K562 (cell line): ENCODE measurements around the gene CCDC127. TPM values are rescaled to one million over a fixed set of nuclear protein-coding genes. Genes with fewer than 3 reads are reported as not detected.
"Not testable (repeated sequence)": the region's sequence is repeated elsewhere in the genome, so short reads cannot be mapped to it uniquely, and the experiment has no call there.

Experiments used
- ATAC-seq: fragments of 200-7000 bp; cut with Tn5 transposase; 3 replicates; pipeline ENCODE4 v1.9.1; 2020; ENCODE audit warnings: moderate library complexity
- BruUV-seq: library from RNA; stranded (reverse); fragments of 400-500 nt; replicated peaks from 2 replicates; lab custom pipeline; 2021; lab: Mats Ljungman, UMichigan
- CTCF ChIA-PET: fragments of 300-600 bp; formaldehyde crosslinking; extraction: SDS; loops from one replicate; lab custom pipeline; 2021; ENCODE audit warnings: low intra/inter-chr PET ratio; lab: Yijun Ruan, JAX
- POLR2A ChIA-PET: fragments of 300-600, 350-650 bp; sonication (Branson Sonifier 250); formaldehyde crosslinking; extraction: SDS; loops from one replicate; lab custom pipeline; 2021; ENCODE audit warnings: antibody characterized with exemption, inconsistent platforms; lab: Yijun Ruan, JAX
- DNase-seq, 4 experiments: peaks; one replicate each; pipeline versions ENCODE4 v3.0.0 to v3.0.0-alpha.2; 2011 to 2018; ENCODE audit warnings: low spot score in 3 of 4, mixed read lengths in 3 of 4; ENCODE audit errors: extremely low read depth in 1 of 4
- FAIRE-seq: peaks from 2 replicates; lab custom pipeline; 2011; peaks lifted over from hg19 to GRCh38; lab: Jason Lieb, UNC
- H2AFZ ChIP-seq: 2 replicates; pipeline ENCODE4 v1.6.0; 2011; ENCODE audit warnings: low read depth, low read length, control low read depth, inconsistent platforms
- H3K27ac ChIP-seq: fragments of 200-600 bp; 3 replicates; pipeline ENCODE4 v1.8.0; 2011; ENCODE audit warnings: low read depth, mild to moderate bottlenecking, control low read depth, inconsistent platforms, low read length, moderate library complexity, mixed read lengths; ENCODE audit errors: extremely low read depth
- H3K27me3 ChIP-seq, 2 experiments: fragments of 300-600 bp in 1 of 2; 2 replicates in 1 of 2; 3 replicates in 1 of 2; pipeline versions ENCODE4 v1.6.0 to v1.8.0; 2011; ENCODE audit warnings: inconsistent platforms in 2 of 2, low read length in 2 of 2, mild to moderate bottlenecking in 1 of 2, mixed read lengths in 1 of 2, moderate library complexity in 1 of 2; ENCODE audit not compliant: control insufficient read depth in 2 of 2, insufficient read depth in 2 of 2
- H3K36me3 ChIP-seq: fragments of 300-600 bp; 3 replicates; pipeline ENCODE4 v1.8.0; 2011; ENCODE audit warnings: mild to moderate bottlenecking, low read length, inconsistent platforms; ENCODE audit not compliant: control insufficient read depth, insufficient read depth
- H3K4me1 ChIP-seq, 2 experiments: fragments of 200-600 bp in 1 of 2; replicated peaks in 1 of 2; 2 replicates in 1 of 2; 3 replicates in 1 of 2; pipeline versions ENCODE4 v1.5.1 to v1.8.0; 2011; ENCODE audit warnings: inconsistent platforms in 2 of 2, low read length in 2 of 2, mild to moderate bottlenecking in 1 of 2, mixed read lengths in 1 of 2, moderate library complexity in 1 of 2; ENCODE audit not compliant: control insufficient read depth in 2 of 2, insufficient read depth in 2 of 2
- H3K4me2 ChIP-seq: 2 replicates; pipeline ENCODE4 v1.6.1; 2011; ENCODE audit warnings: low read length, control low read depth, inconsistent platforms, mixed read lengths; ENCODE audit not compliant: insufficient read depth
- H3K4me3 ChIP-seq: fragments of 200-600 bp; sonication (generic), shearing (Covaris generic); 2 replicates; pipeline ENCODE4 v1.5.1; 2016; ENCODE audit warnings: control low read depth, inconsistent platforms
- H3K79me2 ChIP-seq: fragments of 200-600 bp; 3 replicates; pipeline ENCODE4 v1.8.0; 2011; ENCODE audit warnings: low read length, inconsistent platforms; ENCODE audit not compliant: control insufficient read depth, insufficient read depth
- H3K9ac ChIP-seq, 2 experiments: 2 replicates each; pipeline versions ENCODE4 v1.6.0 to v1.6.1; 2011; ENCODE audit warnings: low read depth in 2 of 2, low read length in 2 of 2, control low read depth in 1 of 2, inconsistent platforms in 1 of 2, mild to moderate bottlenecking in 1 of 2, mixed read lengths in 1 of 2; ENCODE audit not compliant: insufficient read depth in 1 of 2
- H3K9me1 ChIP-seq: one replicate; pipeline ENCODE4 v1.6.0; 2011; ENCODE audit warnings: inconsistent platforms, mild to moderate bottlenecking, low read length, moderate library complexity; ENCODE audit not compliant: control insufficient read depth, insufficient read depth
- H3K9me3 ChIP-seq: replicated peaks from 2 replicates; pipeline ENCODE4 v1.5.1; 2011; ENCODE audit warnings: low read depth, low read length, inconsistent platforms; ENCODE audit not compliant: control insufficient read depth, insufficient read depth
- H4K20me1 ChIP-seq: replicated peaks from 2 replicates; pipeline ENCODE4 v1.6.1; 2011; ENCODE audit warnings: low read length, inconsistent platforms, mixed read lengths; ENCODE audit not compliant: control insufficient read depth, insufficient read depth
- HBP1 ChIP-seq: fragments of 450-650 bp; formaldehyde crosslinking; IDR thresholded peaks from 2 replicates; pipeline ENCODE4 v1.4.0; 2022; ENCODE audit warnings: missing genetic modification characterization
- POLR2A ChIP-seq: fragments of 450-650 bp; conservative IDR thresholded peaks from 2 replicates; pipeline ENCODE4 v1.6.1; 2016
- POLR2G ChIP-seq: fragments of 200-400 bp; formaldehyde crosslinking; IDR thresholded peaks from 2 replicates; pipeline ENCODE4 v1.6.1; 2017; ENCODE audit warnings: low read depth, mild to moderate bottlenecking, antibody characterized with exemption, low read length, moderate library complexity
- ZNF184 ChIP-seq: sonication (generic); formaldehyde crosslinking; IDR thresholded peaks from 2 replicates; pipeline ENCODE4 v1.5.0; 2020; ENCODE audit warnings: missing genetic modification reagents
- ZNF583 ChIP-seq: fragments of 250-450 bp; sonication (Bioruptor Pico); IDR thresholded peaks from 2 replicates; pipeline ENCODE4 v1.4.0; 2020
- WGBS: fragments of 100-300 bp; shearing (Covaris generic); methylation state at CpG from one replicate; pipeline ENCODE4 v1.1.6; 2016; ENCODE audit warnings: low coverage, mixed read lengths; ENCODE audit not compliant: insufficient coverage; ENCODE audit errors: missing lambda C conversion rate; 5-methylcytosine and 5-hydroxymethylcytosine counted together
- in situ Hi-C: fragments of 300-500 bp; cut with MboI; formaldehyde crosslinking; loops from 4 replicates; pipeline ENCODE4 v1.15.0; 2018; ENCODE audit warnings: inconsistent platforms, mixed read lengths
- intact Hi-C: fragments of 100-400 bp; cut with micrococcal nuclease; formaldehyde crosslinking; loops from 2 replicates; pipeline ENCODE4 v1.14.2; 2022
- polyA plus RNA-seq, 8 experiments: library from polyadenylated mRNA; depleted of rRNA in 4 of 8; stranded (reverse) in 5 of 8; unstranded in 3 of 8; fragments of >200 nt; fragmentation: Nextera tagmentation in 2 of 8; fragmentation: Illumina TruSeq in 1 of 8; extraction: Ambion mirVana in 2 of 8; extraction: Trizol in 1 of 8; gene quantifications; 2 replicates each; pipeline versions ENCODE4 v1.2.1 to v1.2.3, GENCODE V29; 2011 to 2014; ENCODE audit warnings: inconsistent platforms in 1 of 8, missing spikeins in 1 of 8
- total RNA-seq, 7 experiments: library from RNA; depleted of rRNA in 6 of 7; stranded (reverse); fragments of >200 nt in 6 of 7; fragmentation: Illumina TruSeq in 2 of 7; extraction: Trizol in 2 of 7; gene quantifications; 2 replicates each; pipeline versions ENCODE4 v1.2.1 to v1.2.3, GENCODE V29; 2011 to 2021; ENCODE audit warnings: low replicate concordance in 1 of 7

CCDC127 gene
- total and polyA plus RNA-seq, 9 of the 15 experiments (the other 6 are each of a cell fraction or from before 2014, with no cell fraction given): 2.7 to 4.5 (median 4.1) TPM

GRCh38 chr5:266311-267026 is 48.5 kb upstream of the CCDC127 start:
- H4K20me1 ChIP-seq, ATAC-seq, H2AFZ ChIP-seq, H3K9me1 ChIP-seq, H3K27ac ChIP-seq, H3K9ac ChIP-seq, CTCF ChIA-PET, H3K79me2 ChIP-seq, intact Hi-C loops, H3K4me2 ChIP-seq, H3K9me3 ChIP-seq, FAIRE-seq, H3K27me3 ChIP-seq, BruUV-seq, H3K4me3 ChIP-seq, DNase-seq, in situ Hi-C loops: not testable (repeated sequence)
- peaks cover 0 to 13% of the 10 kb centered on the region in 2 experiments; a peak in 3 of 5 replicates for H3K4me1 ChIP-seq
- TF ChIP-seq POLR2A (0 out of 2 replicates have a peak, but pooled peaks have one; percentile 34), POLR2G (peak; percentile 56)
- POLR2A ChIA-PET: interaction anchor here (0.5 to 0.6 kb wide), 2 partner anchors 19 to 151 kb away, joined by 3 read pairs; no protein-coding TSS in a partner anchor
- peaks cover 27% of the 10 kb centered on the region; the same call in 2 of the 3 replicates for H3K36me3 ChIP-seq
- 83% methylated on average over 19 of the region's 19 CpGs for WGBS

DNA sequence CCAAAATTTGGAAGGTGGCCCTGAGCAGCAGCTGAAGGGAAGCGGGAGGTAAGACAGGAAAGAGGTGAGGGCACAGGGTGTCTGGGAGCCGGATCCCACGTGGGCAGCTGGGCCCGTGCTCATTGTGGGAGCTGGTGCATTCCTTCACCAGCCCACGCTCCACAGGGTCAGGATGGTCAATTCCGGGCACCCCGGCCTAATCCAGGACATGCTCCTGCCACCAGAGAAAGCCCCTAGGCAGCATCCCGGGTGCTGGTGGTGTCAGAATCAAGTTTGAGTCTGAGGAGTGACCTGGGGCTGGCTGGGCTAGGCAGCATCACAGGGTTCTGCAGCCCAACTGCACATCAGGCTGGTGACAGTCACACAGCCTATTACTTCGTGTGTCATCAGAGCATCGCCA is 46.4 kb upstream of the CCDC127 start:
- intact Hi-C loops: no loop called here
- BruUV-seq: no TSS peak
- no peak overlapping the region for H2AFZ ChIP-seq

More for the DNA sequence above, 46.4 kb upstream of the CCDC127 start:
- Histone ChIP-seq H3K36me3 (peaks cover 27% of the 10 kb centered on the region; the same call in 2 of the 3 replicates), H3K79me2 (no peaks in the 10 kb centered on the region), H3K9me1 (no peaks in the 10 kb centered on the region), H3K9me3 (no peaks in the 10 kb centered on the region), H3K4me1 (no peaks in the 10 kb centered on the region), H3K27ac (no peak overlapping the region), H3K27me3 (no peaks in the 10 kb centered on the region), H4K20me1 (no peaks in the 10 kb centered on the region), H3K4me2 (no peak overlapping the region), H3K4me3 (no peak overlapping the region), H3K9ac (peak overlapping the region in 1 of 2 experiments; percentile 68; a peak in 1 of 4 replicates)
- ATAC-seq: no peak; the same call in 2 of the 3 replicates
- ChIA-PET POLR2A (no interaction called here), CTCF (no interaction called here)
- no peak for TF ChIP-seq HBP1
- no peak for TF ChIP-seq ZNF583
- no peak for TF ChIP-seq ZNF184 (CRISPR knock-in tag)
- TF ChIP-seq POLR2G: peak; percentile 48; the same call in 1 of the 2 replicates
- WGBS: 90% methylated on average over 10 of the region's 10 CpGs
- FAIRE-seq: no peak
- in situ Hi-C loops: loop anchor here (5.0 kb wide), 1 partner anchor 1303 kb away; no protein-coding TSS in a partner anchor
- no peak for DNase-seq
